Measurements from ENCODE around the gene PROSER2.
"Not testable (repeated sequence)": the region's sequence is repeated elsewhere in the genome, so short reads cannot be mapped to it uniquely, and the experiment has no call there.

The PROSER2 gene

GRCh38 chr10:11841375-11841774, 18.2 kb downstream of the PROSER2 start:
- no peak overlapping the region for H3K4me3 ChIP-seq (ENCODE audit: control insufficient read depth, low read depth, low read length)
- TF ChIP-seq, protein P1, sequence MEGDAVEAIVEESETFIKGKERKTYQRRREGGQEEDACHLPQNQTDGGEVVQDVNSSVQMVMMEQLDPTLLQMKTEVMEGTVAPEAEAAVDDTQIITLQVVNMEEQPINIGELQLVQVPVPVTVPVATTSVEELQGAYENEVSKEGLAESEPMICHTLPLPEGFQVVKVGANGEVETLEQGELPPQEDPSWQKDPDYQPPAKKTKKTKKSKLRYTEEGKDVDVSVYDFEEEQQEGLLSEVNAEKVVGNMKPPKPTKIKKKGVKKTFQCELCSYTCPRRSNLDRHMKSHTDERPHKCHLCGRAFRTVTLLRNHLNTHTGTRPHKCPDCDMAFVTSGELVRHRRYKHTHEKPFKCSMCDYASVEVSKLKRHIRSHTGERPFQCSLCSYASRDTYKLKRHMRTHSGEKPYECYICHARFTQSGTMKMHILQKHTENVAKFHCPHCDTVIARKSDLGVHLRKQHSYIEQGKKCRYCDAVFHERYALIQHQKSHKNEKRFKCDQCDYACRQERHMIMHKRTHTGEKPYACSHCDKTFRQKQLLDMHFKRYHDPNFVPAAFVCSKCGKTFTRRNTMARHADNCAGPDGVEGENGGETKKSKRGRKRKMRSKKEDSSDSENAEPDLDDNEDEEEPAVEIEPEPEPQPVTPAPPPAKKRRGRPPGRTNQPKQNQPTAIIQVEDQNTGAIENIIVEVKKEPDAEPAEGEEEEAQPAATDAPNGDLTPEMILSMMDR (conservative IDR thresholded peaks at IDR 0.05; ENCODE audit: control insufficient read depth, insufficient read depth, low read depth, low read length): no peak
- DNase-seq (ENCODE audit: low read depth): no peak

GRCh38 chr10:11842411-11842810, 19.3 kb downstream of the PROSER2 start:
- no peak for DNase-seq (ENCODE audit: low read depth)
- TF ChIP-seq, protein P1 (conservative IDR thresholded peaks at IDR 0.05; ENCODE audit: control insufficient read depth, insufficient read depth, low read depth, low read length): no peak
- H3K4me3 ChIP-seq (ENCODE audit: control insufficient read depth, low read depth, low read length): no peak overlapping the region

- H3K4me3 ChIP-seq (ENCODE audit: control insufficient read depth, low read depth, low read length): no peak overlapping the region
- DNase-seq (ENCODE audit: low read depth): no peak
- TF ChIP-seq, protein P1 (conservative IDR thresholded peaks at IDR 0.05; ENCODE audit: control insufficient read depth, insufficient read depth, low read depth, low read length): no peak
These were observed 22.0 kb downstream of the PROSER2 start for GRCh38 chr10:11845113-11845512.

DNA sequence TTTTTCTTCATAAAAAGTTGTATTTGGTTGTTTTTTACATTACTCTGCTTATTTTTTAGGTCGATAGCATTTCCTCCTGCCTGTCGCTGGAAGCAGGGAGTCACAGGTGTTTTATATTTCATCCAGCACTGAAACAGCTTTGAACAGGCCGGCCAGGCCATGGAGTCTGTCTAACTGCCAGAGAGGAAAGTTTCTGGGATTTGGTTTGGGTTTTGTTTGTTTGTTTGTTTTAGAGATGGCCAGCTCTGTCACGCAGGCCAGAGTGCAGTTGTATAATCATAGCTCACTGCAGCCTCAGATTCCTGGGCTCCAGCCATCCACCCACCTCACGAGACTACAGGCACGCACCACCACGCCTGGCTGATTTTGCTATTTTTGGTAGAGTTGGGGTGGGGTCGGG, 23.4 kb downstream of the PROSER2 start:
- H3K4me3 ChIP-seq (ENCODE audit: control insufficient read depth, low read depth, low read length): no peak overlapping the region
- DNase-seq (ENCODE audit: low read depth): no peak
- TF ChIP-seq, protein P1 (conservative IDR thresholded peaks at IDR 0.05; ENCODE audit: control insufficient read depth, insufficient read depth, low read depth, low read length): no peak

GRCh38 chr10:11849277-11849676, 26.1 kb downstream of the PROSER2 start:
- TF ChIP-seq, protein P1 (conservative IDR thresholded peaks at IDR 0.05; ENCODE audit: control insufficient read depth, insufficient read depth, low read depth, low read length): no peak
- H3K4me3 ChIP-seq (ENCODE audit: control insufficient read depth, low read depth, low read length): no peak overlapping the region
- no peak for DNase-seq (ENCODE audit: low read depth)

GRCh38 chr10:11849911-11850310, 26.8 kb downstream of the PROSER2 start:
- peak; percentile 4 for DNase-seq (ENCODE audit: low read depth)
- TF ChIP-seq, protein P1 (conservative IDR thresholded peaks at IDR 0.05; ENCODE audit: control insufficient read depth, insufficient read depth, low read depth, low read length): no peak
- H3K4me3 ChIP-seq (ENCODE audit: control insufficient read depth, low read depth, low read length): no peak overlapping the region

DNA sequence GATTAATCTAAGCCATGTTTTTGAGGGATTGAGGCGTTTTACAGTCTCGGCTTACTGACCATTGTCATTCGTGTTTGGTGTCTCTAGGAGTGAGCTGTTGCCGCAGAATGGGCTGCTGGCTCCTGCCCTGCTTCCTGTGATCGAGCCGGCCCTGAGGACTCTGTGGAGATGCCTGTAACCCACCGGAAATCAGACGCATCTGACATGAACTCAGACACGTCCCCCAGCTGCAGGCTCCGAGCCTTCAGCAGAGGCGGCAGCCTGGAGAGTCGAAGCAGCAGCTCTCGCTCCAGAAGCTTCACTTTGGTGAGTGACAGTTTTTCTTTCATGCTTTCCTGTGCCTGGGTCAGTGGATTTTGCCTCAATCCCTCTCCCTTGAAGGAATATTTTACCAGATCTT, 28.8 kb downstream of the PROSER2 start:
- TF ChIP-seq, protein P1 (conservative IDR thresholded peaks at IDR 0.05; ENCODE audit: control insufficient read depth, insufficient read depth, low read depth, low read length): no peak
- no peak overlapping the region for H3K4me3 ChIP-seq (ENCODE audit: control insufficient read depth, low read depth, low read length)
- no peak for DNase-seq (ENCODE audit: low read depth)

DNA sequence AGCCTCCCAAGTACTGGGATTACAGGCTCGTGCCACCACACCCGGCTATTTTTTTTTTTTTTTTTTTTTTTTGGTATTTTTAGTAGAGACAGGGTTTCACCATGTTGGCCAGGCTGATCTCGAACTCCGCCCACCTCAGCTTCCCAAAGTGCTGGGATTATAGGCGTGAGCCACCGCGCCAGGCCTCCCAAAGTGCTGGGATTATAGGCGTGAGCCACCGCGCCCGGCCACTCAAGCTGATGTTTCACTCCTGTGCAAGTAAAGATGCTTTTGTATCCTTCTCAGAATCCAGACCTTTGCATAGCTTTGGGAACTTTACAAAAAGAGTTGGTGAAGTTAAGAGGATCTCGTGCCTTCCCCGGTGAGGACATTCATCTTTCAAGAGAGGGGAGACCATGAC, 29.5 kb downstream of the PROSER2 start:
- not testable (repeated sequence) for H3K4me3 ChIP-seq (ENCODE audit: control insufficient read depth, low read depth, low read length); DNase-seq (ENCODE audit: low read depth)
